NCI-H2081 (cell line): Measurements from ENCODE around the gene PTGDR2.

Source experiments
- DNase-seq, 2 experiments: peaks; one replicate each; lab custom pipeline; 2025; lab: John Stamatoyannopoulos, UW

Gene PTGDR2

GRCh38 chr11:60809691-60810090 is 46.1 kb downstream of the PTGDR2 start:
- DNase-seq: no peak

- DNase-seq: no peak
Measured at GRCh38 chr11:60809249-60809648, 46.5 kb downstream of the PTGDR2 start.

DNA sequence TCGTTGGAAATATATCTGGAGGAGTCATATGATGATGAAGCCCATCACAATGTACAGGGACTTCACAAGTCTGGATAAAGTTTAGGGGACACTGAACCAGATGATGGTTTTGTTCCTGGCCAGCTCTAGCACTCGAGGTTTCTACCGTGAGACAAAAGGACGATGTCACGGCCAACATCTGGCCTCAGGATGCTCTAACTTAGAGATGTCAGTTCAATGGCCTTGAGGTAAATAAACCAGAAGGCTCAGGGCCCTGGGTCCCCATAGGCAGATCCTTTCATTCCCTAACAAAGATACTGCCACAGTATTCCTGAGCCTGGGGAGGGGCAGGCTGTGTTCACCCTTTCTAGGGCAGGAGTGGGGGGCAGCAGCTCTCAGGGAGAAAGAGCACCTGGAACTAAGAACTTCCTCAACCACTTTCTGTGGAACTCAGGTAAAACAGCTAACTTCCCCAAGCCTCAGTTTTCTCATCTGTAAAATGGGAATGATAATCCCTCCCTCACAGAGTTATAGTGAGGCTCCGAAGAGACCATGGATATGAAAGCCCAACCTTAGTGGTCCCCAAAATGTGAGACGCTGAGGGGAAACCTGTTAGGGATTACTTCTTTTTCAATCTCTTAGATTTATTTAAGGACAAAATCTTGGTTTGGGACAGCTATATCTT is 52.3 kb downstream of the PTGDR2 start:
- no peak for DNase-seq

GRCh38 chr11:60801194-60801593 is 54.6 kb downstream of the PTGDR2 start:
- no peak for DNase-seq
